ENCODE measurements around the gene UBQLN4. TPM values are rescaled to one million over a fixed set of nuclear protein-coding genes. Genes with fewer than 3 reads are reported as not detected.

UBQLN4 gene
- total RNA-seq, 1 experiment from 2014 or later: 75.2 TPM

DNA sequence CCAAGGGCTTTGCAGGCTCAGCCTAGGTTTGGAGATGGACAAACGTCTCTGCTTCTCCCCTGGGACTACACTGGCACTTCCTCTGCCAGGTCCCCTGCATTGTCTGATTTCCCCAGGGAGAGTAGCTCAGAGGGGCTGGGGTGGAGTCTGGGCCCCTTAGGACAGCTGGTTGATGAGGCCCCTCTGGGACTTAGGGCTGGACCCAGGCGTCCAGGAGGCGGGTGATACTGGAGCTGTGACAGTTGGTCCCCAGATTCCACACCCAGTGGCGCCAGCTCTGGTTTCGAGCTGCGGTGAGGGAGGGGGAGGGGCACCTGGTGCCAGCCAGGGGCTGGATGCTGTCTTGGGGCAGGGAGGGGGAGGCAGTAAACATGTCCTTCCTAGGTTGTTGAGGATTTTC, 36.1 kb upstream of the UBQLN4 start:
- H3K4me1 ChIP-seq (ENCODE audit: insufficient read depth, low read length, poor library complexity, severe bottlenecking): peaks cover 16% of the 10 kb centered on the region
- H3K27ac ChIP-seq (ENCODE audit: low read depth, low read length, poor library complexity, severe bottlenecking): peak overlapping the region; percentile 41
- no peaks in the 10 kb centered on the region for H3K9me3 ChIP-seq (ENCODE audit: low read depth, low read length, poor library complexity, severe bottlenecking)
- intact Hi-C loops (cut with micrococcal nuclease; ENCODE audit: unreplicated experiment): loop anchor here (1.0 to 5.0 kb wide), 3 partner anchors 41 to 136 kb away; partner anchors contain the start of gene PMF1
- ChIA-PET CTCF (interaction anchor here (1.4 to 2.3 kb wide), 2 partner anchors 40 to 136 kb away, joined by 3 to 11 read pairs; no protein-coding TSS in a partner anchor), POLR2A (ENCODE audit: low non-redundant PET) (no interaction called here)
- H3K36me3 ChIP-seq (ENCODE audit: insufficient read depth, low read length, poor library complexity, severe bottlenecking): no peaks in the 10 kb centered on the region
- BruUV-seq (replicated peaks): no TSS peak
- H3K4me3 ChIP-seq (ENCODE audit: low read depth, low read length, poor library complexity, severe bottlenecking): no peak overlapping the region
- H3K27me3 ChIP-seq (replicated peaks; ENCODE audit: insufficient read depth, low read depth, low read length, poor library complexity): no peaks in the 10 kb centered on the region
- DNase-seq (ENCODE audit: low spot score): no peak
- TF ChIP-seq EZH2 (IDR thresholded peaks at IDR 0.05; ENCODE audit: borderline replicate concordance, low read depth, low read length, poor library complexity, severe bottlenecking) (no peak), CTCF (conservative IDR thresholded peaks at IDR 0.05; ENCODE audit: low read depth, low read length) (no peak)

GRCh38 chr1:156086256-156086662, 32.7 kb upstream of the UBQLN4 start:
- intact Hi-C loops (cut with micrococcal nuclease; ENCODE audit: unreplicated experiment): no loop called here
- H3K27me3 ChIP-seq (replicated peaks; ENCODE audit: insufficient read depth, low read depth, low read length, poor library complexity): no peaks in the 10 kb centered on the region
- no peak for DNase-seq (ENCODE audit: low spot score)
- peaks cover 33% of the 10 kb centered on the region for H3K4me1 ChIP-seq (ENCODE audit: insufficient read depth, low read length, poor library complexity, severe bottlenecking)
- ChIA-PET POLR2A (ENCODE audit: low non-redundant PET) (no interaction called here), CTCF (no interaction called here)
- H3K9me3 ChIP-seq (ENCODE audit: low read depth, low read length, poor library complexity, severe bottlenecking): no peaks in the 10 kb centered on the region
- no peak overlapping the region for H3K4me3 ChIP-seq (ENCODE audit: low read depth, low read length, poor library complexity, severe bottlenecking)
- H3K36me3 ChIP-seq (ENCODE audit: insufficient read depth, low read length, poor library complexity, severe bottlenecking): no peaks in the 10 kb centered on the region
- no TSS peak for BruUV-seq (replicated peaks)
- no peak for TF ChIP-seq CTCF (conservative IDR thresholded peaks at IDR 0.05; ENCODE audit: low read depth, low read length)
- no peak for TF ChIP-seq EZH2 (IDR thresholded peaks at IDR 0.05; ENCODE audit: borderline replicate concordance, low read depth, low read length, poor library complexity, severe bottlenecking)
- H3K27ac ChIP-seq (ENCODE audit: low read depth, low read length, poor library complexity, severe bottlenecking): no peak overlapping the region

DNA sequence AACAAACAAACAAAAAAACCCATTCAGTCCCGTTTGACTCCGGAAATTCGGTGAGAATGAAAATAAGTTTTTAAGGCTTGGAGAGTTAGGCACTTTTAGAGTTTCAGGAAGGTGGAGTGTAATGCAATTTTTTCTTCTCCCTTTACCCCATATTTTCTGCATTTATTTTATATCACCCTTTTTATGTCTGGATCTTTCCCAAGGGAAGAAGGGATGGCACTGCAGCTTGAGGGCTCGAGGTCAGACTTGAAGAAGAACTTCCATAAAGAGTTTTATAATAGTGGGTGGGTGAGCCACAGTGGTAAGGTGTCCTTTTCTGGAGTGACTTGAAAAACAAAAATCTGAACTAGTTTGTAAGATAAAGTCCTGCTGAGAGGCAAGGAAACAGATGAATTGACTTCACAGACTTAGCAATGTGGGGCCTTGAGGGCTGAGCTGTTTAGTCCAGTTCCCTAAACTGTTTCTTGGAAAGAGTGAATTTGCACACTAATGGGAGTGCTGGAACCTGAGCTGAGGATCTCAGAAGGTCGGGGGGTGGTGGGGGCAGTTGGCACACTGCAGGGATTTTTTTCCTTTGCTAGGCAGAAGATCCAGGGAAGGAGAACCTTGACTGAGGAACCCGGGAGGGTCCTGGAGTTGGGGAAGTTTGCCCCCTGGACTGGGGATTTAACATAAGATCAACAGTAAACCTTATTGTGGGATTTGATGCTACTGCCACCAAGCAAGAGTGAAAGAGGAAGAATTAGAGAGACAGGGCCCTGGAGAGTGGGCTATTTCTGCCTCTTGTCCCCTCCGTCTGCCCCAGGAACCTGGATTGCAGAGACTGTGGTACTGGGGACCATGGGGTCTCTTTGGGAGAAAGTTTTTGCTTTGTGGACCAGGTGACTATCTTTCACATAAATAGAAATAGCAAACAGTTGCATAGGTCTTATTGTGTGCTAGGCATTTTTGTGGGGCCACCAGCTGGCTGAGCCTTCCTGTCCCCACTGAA, 30.5 kb upstream of the UBQLN4 start:
- no peaks in the 10 kb centered on the region for H3K27me3 ChIP-seq (replicated peaks; ENCODE audit: insufficient read depth, low read depth, low read length, poor library complexity)
- H3K27ac ChIP-seq (ENCODE audit: low read depth, low read length, poor library complexity, severe bottlenecking): peak overlapping the region; percentile 88
- H3K9me3 ChIP-seq (ENCODE audit: low read depth, low read length, poor library complexity, severe bottlenecking): no peaks in the 10 kb centered on the region
- DNase-seq (ENCODE audit: low spot score): no peak
- H3K36me3 ChIP-seq (ENCODE audit: insufficient read depth, low read length, poor library complexity, severe bottlenecking): no peaks in the 10 kb centered on the region
- BruUV-seq (replicated peaks): TSS peak; percentile 67
- peaks cover 24% of the 10 kb centered on the region for H3K4me1 ChIP-seq (ENCODE audit: insufficient read depth, low read length, poor library complexity, severe bottlenecking)
- ChIA-PET POLR2A (ENCODE audit: low non-redundant PET) (no interaction called here), CTCF (interaction anchor here (0.6 kb wide), 2 partner anchors 122 to 396 kb away, joined by 4 to 5 read pairs; no protein-coding TSS in a partner anchor)
- H3K4me3 ChIP-seq (ENCODE audit: low read depth, low read length, poor library complexity, severe bottlenecking): peak overlapping the region; percentile 86
- intact Hi-C loops (cut with micrococcal nuclease; ENCODE audit: unreplicated experiment): no loop called here
- TF ChIP-seq EZH2 (IDR thresholded peaks at IDR 0.05; ENCODE audit: borderline replicate concordance, low read depth, low read length, poor library complexity, severe bottlenecking) (no peak), CTCF (conservative IDR thresholded peaks at IDR 0.05; ENCODE audit: low read depth, low read length) (no peak)

Measured in A673 (cell line).